ENCODE measurements around the gene KLF6.

The KLF6 gene

GRCh38 chr10:3811291-3811870 is 26.4 kb upstream of the KLF6 start:
- DNase-seq (ENCODE audit: low spot score): peak; percentile 24

GRCh38 chr10:3808689-3809199 is 23.7 kb upstream of the KLF6 start:
- no peak for DNase-seq (ENCODE audit: low spot score)

- no peak for DNase-seq (ENCODE audit: low spot score)
Measured at GRCh38 chr10:3807928-3808496, 23.0 kb upstream of the KLF6 start.

GRCh38 chr10:3807211-3807927 is 22.4 kb upstream of the KLF6 start:
- no peak for DNase-seq (ENCODE audit: low spot score)

GRCh38 chr10:3806603-3807002 is 21.6 kb upstream of the KLF6 start:
- peak; percentile 34 for DNase-seq (ENCODE audit: low spot score)

GRCh38 chr10:3805791-3806461 is 20.9 kb upstream of the KLF6 start:
- peak; percentile 58 for DNase-seq (ENCODE audit: low spot score)

GRCh38 chr10:3805201-3805790 is 20.3 kb upstream of the KLF6 start:
- DNase-seq (ENCODE audit: low spot score): no peak

- no peak for DNase-seq (ENCODE audit: low spot score)
Measured at GRCh38 chr10:3803927-3804741, 19.1 kb upstream of the KLF6 start.

GRCh38 chr10:3803295-3803926 is 18.4 kb upstream of the KLF6 start:
- DNase-seq (ENCODE audit: low spot score): no peak

- DNase-seq (ENCODE audit: low spot score): no peak
Measured at GRCh38 chr10:3802526-3803265, 17.7 kb upstream of the KLF6 start.

GRCh38 chr10:3801558-3802192 is 16.7 kb upstream of the KLF6 start:
- DNase-seq (ENCODE audit: low spot score): no peak

GRCh38 chr10:3800586-3800985 is 15.6 kb upstream of the KLF6 start:
- no peak for DNase-seq (ENCODE audit: low spot score)

GRCh38 chr10:3797750-3798149 is 12.7 kb upstream of the KLF6 start:
- no peak for DNase-seq (ENCODE audit: low spot score)

GRCh38 chr10:3793553-3793952 is 8.5 kb upstream of the KLF6 start:
- DNase-seq (ENCODE audit: low spot score): no peak

- DNase-seq (ENCODE audit: low spot score): no peak
Measured at GRCh38 chr10:3792710-3793219, 7.8 kb upstream of the KLF6 start.

GRCh38 chr10:3791974-3792633 is 7.1 kb upstream of the KLF6 start:
- DNase-seq (ENCODE audit: low spot score): no peak

GRCh38 chr10:3790858-3791257 is 5.8 kb upstream of the KLF6 start:
- DNase-seq (ENCODE audit: low spot score): no peak

GRCh38 chr10:3790272-3790671 is 5.3 kb upstream of the KLF6 start:
- no peak for DNase-seq (ENCODE audit: low spot score)

GRCh38 chr10:3789621-3790020 is 4.6 kb upstream of the KLF6 start:
- DNase-seq (ENCODE audit: low spot score): no peak
